Stimulated activated CD8-positive, alpha-beta memory T cell treated with anti-CD3 and anti-CD28 coated beads, Interleukin-4, amount 100 ng/mL, for 1 hour (primary cell): ENCODE data around the gene ZSCAN5C.
"Not testable (repeated sequence)": the region's sequence is repeated elsewhere in the genome, so short reads cannot be mapped to it uniquely, and the experiment has no call there.

ENCODE experiments used
- DNase-seq, 2 donors: peaks; one replicate each; pipeline ENCODE4 v3.0.0-alpha.2; 2020; ENCODE audit warnings: low read depth in 2 of 2, low spot score in 1 of 2

ZSCAN5C gene

GRCh38 chr19:56191711-56192110, 10.4 kb upstream of the ZSCAN5C start:
- no peak for DNase-seq

- no peak for DNase-seq
These were observed 8.0 kb upstream of the ZSCAN5C start for GRCh38 chr19:56193981-56194640.

- DNase-seq = not testable (repeated sequence)
These were observed 4.4 kb upstream of the ZSCAN5C start, which contains the start of gene ZSCAN5B for GRCh38 chr19:56197646-56198045. Gene ZSCAN5B (minus strand): TSS chr19:56197783. CDS start chr19:56193052, 4,731 bp downstream.

GRCh38 chr19:56199687-56200086, 2.4 kb upstream of the ZSCAN5C start:
- DNase-seq = no peak

- not testable (repeated sequence) for DNase-seq
These were observed 5.5 kb downstream of the ZSCAN5C start for GRCh38 chr19:56207581-56207980.

- no peak for DNase-seq
These were observed 7.0 kb downstream of the ZSCAN5C start for GRCh38 chr19:56209091-56209490.

- DNase-seq = not testable (repeated sequence)
These were observed 8.0 kb downstream of the ZSCAN5C start for GRCh38 chr19:56210036-56210435.

GRCh38 chr19:56211718-56212117, 9.6 kb downstream of the ZSCAN5C start:
- no peak for DNase-seq

GRCh38 chr19:56217039-56217949, 15.2 kb downstream of the ZSCAN5C start:
- DNase-seq = no peak

- DNase-seq = no peak
These were observed 16.9 kb downstream of the ZSCAN5C start for GRCh38 chr19:56218961-56219360.

- DNase-seq = not testable (repeated sequence)
These were observed 19.4 kb downstream of the ZSCAN5C start for GRCh38 chr19:56221442-56221841.

- no peak for DNase-seq
These were observed 19.8 kb downstream of the ZSCAN5C start for GRCh38 chr19:56221851-56222250.

GRCh38 chr19:56222901-56223300, 20.8 kb downstream of the ZSCAN5C start:
- no peak for DNase-seq

- DNase-seq = no peak
These were observed 21.4 kb downstream of the ZSCAN5C start for GRCh38 chr19:56223481-56223880.

GRCh38 chr19:56245121-56245740, 43.2 kb downstream of the ZSCAN5C start:
- DNase-seq = no peak

GRCh38 chr19:56245764-56246163, 43.7 kb downstream of the ZSCAN5C start:
- DNase-seq = not testable (repeated sequence)

GRCh38 chr19:56248736-56249338, 46.8 kb downstream of the ZSCAN5C start:
- not testable (repeated sequence) for DNase-seq

GRCh38 chr19:56252699-56253422, 50.8 kb downstream of the ZSCAN5C start:
- peak; percentile 25 to 45 for DNase-seq

GRCh38 chr19:56253737-56254136, 51.7 kb downstream of the ZSCAN5C start:
- no peak for DNase-seq

GRCh38 chr19:56258272-56258671, 56.2 kb downstream of the ZSCAN5C start:
- no peak for DNase-seq
